ENCODE data around the gene TFDP3. TPM values are rescaled to one million over a fixed set of nuclear protein-coding genes. Genes with fewer than 3 reads are reported as not detected.

TFDP3 gene, protein sequence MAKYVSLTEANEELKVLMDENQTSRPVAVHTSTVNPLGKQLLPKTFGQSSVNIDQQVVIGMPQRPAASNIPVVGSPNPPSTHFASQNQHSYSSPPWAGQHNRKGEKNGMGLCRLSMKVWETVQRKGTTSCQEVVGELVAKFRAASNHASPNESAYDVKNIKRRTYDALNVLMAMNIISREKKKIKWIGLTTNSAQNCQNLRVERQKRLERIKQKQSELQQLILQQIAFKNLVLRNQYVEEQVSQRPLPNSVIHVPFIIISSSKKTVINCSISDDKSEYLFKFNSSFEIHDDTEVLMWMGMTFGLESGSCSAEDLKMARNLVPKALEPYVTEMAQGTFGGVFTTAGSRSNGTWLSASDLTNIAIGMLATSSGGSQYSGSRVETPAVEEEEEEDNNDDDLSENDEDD
- total RNA-seq (not detected), polyA plus RNA-seq (not detected)

GRCh38 chrX:133218329-133218728 is at the start of gene TFDP3:
Gene TFDP3 (minus strand): TSS chrX:133218354. CDS start chrX:133218259, 95 bp downstream.
- Histone ChIP-seq H3K4me3 (ENCODE audit: low read depth in 1 of 3, low read length in 3 of 3) (no peak within 1 kb of the TSS), H3K9ac (ENCODE audit: low read depth in 1 of 2, low read length in 2 of 2) (no peak within 1 kb of the TSS), H3K27ac (ENCODE audit: low read depth in 1 of 2, low read length in 2 of 2) (no peak within 1 kb of the TSS), H3K4me1 (ENCODE audit: control insufficient read depth in 4 of 4, insufficient read depth in 4 of 4, low read length in 3 of 4) (no peaks in the 10 kb centered on the region), H3K9me3 (ENCODE audit: control insufficient read depth in 4 of 4, low read length in 3 of 4) (no peaks in the 10 kb centered on the region), H3K36me3 (ENCODE audit: control insufficient read depth in 4 of 4, insufficient read depth in 3 of 4, low read depth in 1 of 4, low read length in 3 of 4) (no peaks in the 10 kb centered on the region), H3K27me3 (ENCODE audit: control insufficient read depth in 4 of 4, insufficient read depth in 4 of 4, low read length in 3 of 4) (peaks cover 0 to 2% (median 0%) of the 10 kb centered on the region in 4 donors)
- TF ChIP-seq EGR1 (IDR thresholded peaks at IDR 0.05; ENCODE audit: low read depth in 2 of 2) (no peak), YY1 (IDR thresholded peaks at IDR 0.05) (no peak), HNF4G (IDR thresholded peaks at IDR 0.05) (no peak), RXRA (IDR thresholded peaks at IDR 0.05) (no peak), ZBTB33 (IDR thresholded peaks at IDR 0.05) (no peak), RAD21 (IDR thresholded peaks at IDR 0.05) (no peak), HNF4A (conservative IDR thresholded peaks at IDR 0.05) (no peak), SP1 (IDR thresholded peaks at IDR 0.05) (no peak), NR2F2 (IDR thresholded peaks at IDR 0.05) (no peak), GABPA (IDR thresholded peaks at IDR 0.05 in 1 of 2, conservative IDR thresholded peaks at IDR 0.05 in 1 of 2) (no peak)
- TF ChIP-seq, protein P1, sequence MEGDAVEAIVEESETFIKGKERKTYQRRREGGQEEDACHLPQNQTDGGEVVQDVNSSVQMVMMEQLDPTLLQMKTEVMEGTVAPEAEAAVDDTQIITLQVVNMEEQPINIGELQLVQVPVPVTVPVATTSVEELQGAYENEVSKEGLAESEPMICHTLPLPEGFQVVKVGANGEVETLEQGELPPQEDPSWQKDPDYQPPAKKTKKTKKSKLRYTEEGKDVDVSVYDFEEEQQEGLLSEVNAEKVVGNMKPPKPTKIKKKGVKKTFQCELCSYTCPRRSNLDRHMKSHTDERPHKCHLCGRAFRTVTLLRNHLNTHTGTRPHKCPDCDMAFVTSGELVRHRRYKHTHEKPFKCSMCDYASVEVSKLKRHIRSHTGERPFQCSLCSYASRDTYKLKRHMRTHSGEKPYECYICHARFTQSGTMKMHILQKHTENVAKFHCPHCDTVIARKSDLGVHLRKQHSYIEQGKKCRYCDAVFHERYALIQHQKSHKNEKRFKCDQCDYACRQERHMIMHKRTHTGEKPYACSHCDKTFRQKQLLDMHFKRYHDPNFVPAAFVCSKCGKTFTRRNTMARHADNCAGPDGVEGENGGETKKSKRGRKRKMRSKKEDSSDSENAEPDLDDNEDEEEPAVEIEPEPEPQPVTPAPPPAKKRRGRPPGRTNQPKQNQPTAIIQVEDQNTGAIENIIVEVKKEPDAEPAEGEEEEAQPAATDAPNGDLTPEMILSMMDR (IDR thresholded peaks at IDR 0.05; ENCODE audit: low read depth, low read length, missing input control): no peak
- TF ChIP-seq, protein P2, sequence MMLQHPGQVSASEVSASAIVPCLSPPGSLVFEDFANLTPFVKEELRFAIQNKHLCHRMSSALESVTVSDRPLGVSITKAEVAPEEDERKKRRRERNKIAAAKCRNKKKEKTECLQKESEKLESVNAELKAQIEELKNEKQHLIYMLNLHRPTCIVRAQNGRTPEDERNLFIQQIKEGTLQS (IDR thresholded peaks at IDR 0.05): no peak
- WGBS: 96% methylated on average over 40 of the region's 40 CpGs
- no peak for DNase-seq (ENCODE audit: low spot score)

- Histone ChIP-seq H3K4me3 (ENCODE audit: low read depth in 1 of 3, low read length in 3 of 3) (no peak overlapping the region), H3K27ac (ENCODE audit: low read depth in 1 of 2, low read length in 2 of 2) (no peak overlapping the region), H3K27me3 (ENCODE audit: control insufficient read depth in 4 of 4, insufficient read depth in 4 of 4, low read length in 3 of 4) (no peaks in the 10 kb centered on the region), H3K36me3 (ENCODE audit: control insufficient read depth in 4 of 4, insufficient read depth in 3 of 4, low read depth in 1 of 4, low read length in 3 of 4) (no peaks in the 10 kb centered on the region), H3K4me1 (ENCODE audit: control insufficient read depth in 4 of 4, insufficient read depth in 4 of 4, low read length in 3 of 4) (no peaks in the 10 kb centered on the region), H3K9ac (ENCODE audit: low read depth in 1 of 2, low read length in 2 of 2) (no peak overlapping the region), H3K9me3 (ENCODE audit: control insufficient read depth in 4 of 4, low read length in 3 of 4) (no peaks in the 10 kb centered on the region)
- no peak for DNase-seq (ENCODE audit: low spot score)
- TF ChIP-seq FOXA2 (IDR thresholded peaks at IDR 0.05) (no peak), EGR1 (IDR thresholded peaks at IDR 0.05; ENCODE audit: low read depth in 2 of 2) (no peak), ZBTB33 (IDR thresholded peaks at IDR 0.05) (no peak), HNF4A (conservative IDR thresholded peaks at IDR 0.05) (no peak), JUND (IDR thresholded peaks at IDR 0.05) (no peak), RXRA (IDR thresholded peaks at IDR 0.05) (no peak)
- TF ChIP-seq, protein P2 (IDR thresholded peaks at IDR 0.05): no peak
- TF ChIP-seq, protein P1 (IDR thresholded peaks at IDR 0.05; ENCODE audit: low read depth, low read length, missing input control): no peak
- 91% methylated on average over 2 of the region's 2 CpGs for WGBS
Measured at GRCh38 chrX:133267621-133268020, 49.5 kb upstream of the TFDP3 start.
